Transverse colon (tissue), 4 donors: ENCODE measurements around the gene SCYGR4. TPM values are rescaled to one million over a fixed set of nuclear protein-coding genes. Genes with fewer than 3 reads are reported as not detected.

ENCODE experiments used
- DNase-seq: peaks from one replicate; pipeline ENCODE4 v3.0.0-alpha.2; 2019
- H3K27ac ChIP-seq, 4 donors: fragments of 200-600 bp; sonication (generic); 2 replicates each; pipeline ENCODE4 v1.5.1; 2016 to 2018; ENCODE audit warnings: inconsistent platforms in 4 of 4
- H3K27me3 ChIP-seq: fragments of 200-600 bp; sonication (generic); 2 replicates; pipeline ENCODE4 v1.5.1; 2017; ENCODE audit warnings: inconsistent platforms
- H3K36me3 ChIP-seq, 4 donors: fragments of 200-600 bp; sonication (generic); 2 replicates each; pipeline ENCODE4 v1.5.1; 2017 to 2019; ENCODE audit warnings: inconsistent platforms in 4 of 4
- H3K4me1 ChIP-seq, 4 donors: fragments of 200-600 bp; sonication (generic); 2 replicates each; pipeline ENCODE4 v1.5.1; 2017 to 2020; ENCODE audit warnings: inconsistent platforms in 4 of 4
- H3K4me3 ChIP-seq, 4 donors: fragments of 200-600 bp; sonication (generic); 1 replicate in 1 of 4; 2 replicates in 3 of 4; pipeline versions ENCODE4 v1.5.1 to v1.6.1; 2017 to 2019; ENCODE audit warnings: inconsistent platforms in 4 of 4
- H3K9me3 ChIP-seq, 2 donors: fragments of 200-600 bp; sonication (generic); 2 replicates each; pipeline ENCODE4 v1.5.1; 2017 to 2019; ENCODE audit warnings: inconsistent platforms in 2 of 2
- EP300 ChIP-seq: sonication (generic); formaldehyde crosslinking; IDR thresholded peaks from one replicate; pipeline ENCODE4 v1.6.1; 2017; ENCODE audit warnings: antibody characterized with exemption, low read depth
- POLR2A ChIP-seq: fragments of 450-650 bp; IDR thresholded peaks from one replicate; pipeline ENCODE4 v1.6.1; 2016; ENCODE audit warnings: antibody characterized with exemption, mild to moderate bottlenecking, moderate library complexity
- POLR2AphosphoS5 ChIP-seq, 3 donors: sonication (generic); formaldehyde crosslinking; IDR thresholded peaks; one replicate each; pipeline ENCODE4 v1.6.1; 2016; ENCODE audit warnings: antibody characterized with exemption in 3 of 3
- whole genome bisulfite sequencing, 2 donors: methylation state at CpG; one replicate each; pipeline ENCODE4 v1.1.5; 2018; ENCODE audit warnings: low coverage in 1 of 2; 5-methylcytosine and 5-hydroxymethylcytosine counted together
- in situ Hi-C, 4 donors: fragments of 200-750 bp; cut with MboI; loops; one replicate each; pipeline versions ENCODE4 v1.15.0 to v1.15.1; 2017; ENCODE audit warnings: low sequenced_read_pairs in 3 of 4, low pct_ligation_motif_present in 1 of 4, low pct_unique_long_range_greater_than_20kb in 1 of 4
- intact Hi-C: fragments of 100-400 bp; cut with DNase I; formaldehyde crosslinking; loops from one replicate; pipeline ENCODE4 v1.15.1; 2023; ENCODE audit warnings: low total_unique reads
- total RNA-seq, 4 donors: library from RNA; depleted of rRNA; stranded (reverse); fragments of >200 nt; gene quantifications; one replicate each; pipeline ENCODE4 v1.1.0, GENCODE V29; 2016
- TF ChIP-seq, protein P1 (sequence below), 5 experiments: fragments of 200-600 bp in 3 of 5; fragments of 450-650 bp in 2 of 5; sonication (generic) in 3 of 5; IDR thresholded peaks; 1 replicate in 2 of 5; 2 replicates in 3 of 5; pipeline ENCODE4 v1.5.1; 2016 to 2017; ENCODE audit warnings: antibody characterized with exemption in 5 of 5, inconsistent platforms in 3 of 5, mild to moderate bottlenecking in 2 of 5, moderate library complexity in 1 of 5

Gene SCYGR4, protein sequence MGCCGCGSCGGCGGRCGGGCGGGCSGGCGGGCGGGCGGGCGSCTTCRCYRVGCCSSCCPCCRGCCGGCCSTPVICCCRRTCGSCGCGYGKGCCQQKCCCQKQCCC
- total RNA-seq: not detected

DNA sequence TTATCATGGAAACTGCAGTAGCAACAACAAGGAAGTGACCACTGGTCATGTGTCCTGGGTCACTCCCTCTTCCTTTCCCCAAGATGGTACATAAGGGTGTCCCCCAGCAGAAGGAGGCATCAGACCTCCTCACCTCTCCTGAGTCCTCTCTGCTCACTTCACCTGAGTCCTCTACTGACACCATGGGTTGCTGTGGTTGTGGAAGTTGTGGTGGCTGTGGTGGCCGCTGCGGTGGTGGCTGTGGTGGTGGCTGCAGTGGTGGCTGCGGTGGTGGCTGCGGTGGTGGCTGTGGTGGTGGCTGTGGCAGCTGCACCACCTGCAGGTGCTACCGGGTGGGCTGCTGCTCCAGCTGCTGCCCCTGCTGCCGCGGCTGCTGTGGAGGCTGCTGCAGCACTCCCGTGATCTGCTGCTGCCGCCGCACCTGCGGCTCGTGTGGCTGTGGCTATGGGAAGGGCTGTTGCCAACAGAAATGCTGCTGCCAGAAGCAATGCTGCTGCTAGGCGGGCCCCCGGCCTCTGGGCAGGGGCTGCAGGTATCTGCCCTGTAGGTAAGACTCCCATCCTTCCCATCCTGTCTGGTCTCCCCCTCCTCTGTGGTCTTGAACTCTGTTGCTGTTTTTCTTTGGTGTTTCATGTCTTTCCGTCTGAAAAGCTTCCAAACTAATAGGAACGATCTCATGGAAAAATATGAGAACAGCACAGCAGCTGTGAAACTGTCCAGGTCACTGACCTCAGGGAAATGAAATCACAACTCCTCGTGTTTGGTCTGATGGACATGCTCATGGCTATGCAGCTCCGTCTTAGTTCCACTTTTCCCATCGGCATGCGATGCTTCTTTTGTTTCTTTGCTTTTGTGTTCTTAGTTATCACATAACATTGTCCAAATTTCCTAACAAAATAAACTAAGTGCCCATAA, at the start of gene SCYGR4:
Gene SCYGR4, plus strand, starts transcription at position 183 of the 915 bp plus-strand sequence. Its CDS starts 0 bp downstream, at position 183.
- H3K27me3 ChIP-seq: no peaks in the 10 kb centered on the region
- H3K9me3 ChIP-seq: peaks cover 0 to 1% of the 10 kb centered on the region in 2 donors
- H3K4me1 ChIP-seq: no peaks in the 10 kb centered on the region
- no peak within 1 kb of the TSS for H3K4me3 ChIP-seq
- in situ Hi-C loops (no loop called here), intact Hi-C loops (no loop called here)
- no peak for DNase-seq
- no peaks in the 10 kb centered on the region for H3K36me3 ChIP-seq
- H3K27ac ChIP-seq: no peak within 1 kb of the TSS
- WGBS, 2 donors: 69 to 77% methylated on average over 6 of the region's 20 CpGs
- TF ChIP-seq EP300 (no peak), POLR2A (no peak), POLR2AphosphoS5 (IDR thresholded peaks at IDR 0.05) (no peak)
- TF ChIP-seq, protein P1, sequence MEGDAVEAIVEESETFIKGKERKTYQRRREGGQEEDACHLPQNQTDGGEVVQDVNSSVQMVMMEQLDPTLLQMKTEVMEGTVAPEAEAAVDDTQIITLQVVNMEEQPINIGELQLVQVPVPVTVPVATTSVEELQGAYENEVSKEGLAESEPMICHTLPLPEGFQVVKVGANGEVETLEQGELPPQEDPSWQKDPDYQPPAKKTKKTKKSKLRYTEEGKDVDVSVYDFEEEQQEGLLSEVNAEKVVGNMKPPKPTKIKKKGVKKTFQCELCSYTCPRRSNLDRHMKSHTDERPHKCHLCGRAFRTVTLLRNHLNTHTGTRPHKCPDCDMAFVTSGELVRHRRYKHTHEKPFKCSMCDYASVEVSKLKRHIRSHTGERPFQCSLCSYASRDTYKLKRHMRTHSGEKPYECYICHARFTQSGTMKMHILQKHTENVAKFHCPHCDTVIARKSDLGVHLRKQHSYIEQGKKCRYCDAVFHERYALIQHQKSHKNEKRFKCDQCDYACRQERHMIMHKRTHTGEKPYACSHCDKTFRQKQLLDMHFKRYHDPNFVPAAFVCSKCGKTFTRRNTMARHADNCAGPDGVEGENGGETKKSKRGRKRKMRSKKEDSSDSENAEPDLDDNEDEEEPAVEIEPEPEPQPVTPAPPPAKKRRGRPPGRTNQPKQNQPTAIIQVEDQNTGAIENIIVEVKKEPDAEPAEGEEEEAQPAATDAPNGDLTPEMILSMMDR (IDR thresholded peaks at IDR 0.05): no peak

- intact Hi-C loops: no loop called here
Measured at GRCh38 chr2:227568852-227569169, 48.5 kb upstream of the SCYGR4 start.

GRCh38 chr2:227570615-227571014, 46.7 kb upstream of the SCYGR4 start:
- no peak for DNase-seq
- H3K27me3 ChIP-seq: no peaks in the 10 kb centered on the region
- in situ Hi-C loops: no loop called here
- H3K9me3 ChIP-seq: no peaks in the 10 kb centered on the region
- TF ChIP-seq POLR2AphosphoS5 (IDR thresholded peaks at IDR 0.05) (no peak), EP300 (no peak), POLR2A (no peak)
- no peak overlapping the region for H3K4me3 ChIP-seq
- no peaks in the 10 kb centered on the region for H3K36me3 ChIP-seq
- no peak overlapping the region for H3K27ac ChIP-seq
- H3K4me1 ChIP-seq: no peaks in the 10 kb centered on the region
- 33 to 69% methylated on average over 1 of the region's 1 CpG for WGBS, 2 donors
- intact Hi-C loops: no loop called here

More at GRCh38 chr2:227568852-227569169, 48.5 kb upstream of the SCYGR4 start:
- no peak for DNase-seq
- Histone ChIP-seq H3K9me3 (no peaks in the 10 kb centered on the region), H3K4me3 (no peak overlapping the region), H3K27me3 (no peaks in the 10 kb centered on the region), H3K27ac (no peak overlapping the region), H3K4me1 (no peaks in the 10 kb centered on the region), H3K36me3 (no peaks in the 10 kb centered on the region)
- TF ChIP-seq, protein P1 (IDR thresholded peaks at IDR 0.05): no peak
- TF ChIP-seq POLR2AphosphoS5 (IDR thresholded peaks at IDR 0.05): peak in 1 of 3 donors; percentile 8
- in situ Hi-C loops: no loop called here
- 79 to 89% methylated on average over 2 of the region's 2 CpGs for WGBS, 2 donors

- TF ChIP-seq POLR2A (no peak), EP300 (no peak), POLR2AphosphoS5 (IDR thresholded peaks at IDR 0.05) (no peak)
- TF ChIP-seq, protein P1 (IDR thresholded peaks at IDR 0.05): no peak
- no peak for DNase-seq
- in situ Hi-C loops: no loop called here
- H3K27me3 ChIP-seq: no peaks in the 10 kb centered on the region
- intact Hi-C loops: no loop called here
- no peak overlapping the region for H3K27ac ChIP-seq
- peaks cover 0 to 15% (median 2%) of the 10 kb centered on the region in 4 donors for H3K4me1 ChIP-seq
- no peak overlapping the region for H3K4me3 ChIP-seq
- H3K36me3 ChIP-seq: no peaks in the 10 kb centered on the region
- H3K9me3 ChIP-seq: no peaks in the 10 kb centered on the region
Measured at GRCh38 chr2:227576110-227576509, 41.2 kb upstream of the SCYGR4 start.
